ENCODE data around the gene GLIS1. TPM values are rescaled to one million over a fixed set of nuclear protein-coding genes. Genes with fewer than 3 reads are reported as not detected.

GLIS1 gene
- total RNA-seq, 1 experiment from 2014 or later, result 1.7 TPM

DNA sequence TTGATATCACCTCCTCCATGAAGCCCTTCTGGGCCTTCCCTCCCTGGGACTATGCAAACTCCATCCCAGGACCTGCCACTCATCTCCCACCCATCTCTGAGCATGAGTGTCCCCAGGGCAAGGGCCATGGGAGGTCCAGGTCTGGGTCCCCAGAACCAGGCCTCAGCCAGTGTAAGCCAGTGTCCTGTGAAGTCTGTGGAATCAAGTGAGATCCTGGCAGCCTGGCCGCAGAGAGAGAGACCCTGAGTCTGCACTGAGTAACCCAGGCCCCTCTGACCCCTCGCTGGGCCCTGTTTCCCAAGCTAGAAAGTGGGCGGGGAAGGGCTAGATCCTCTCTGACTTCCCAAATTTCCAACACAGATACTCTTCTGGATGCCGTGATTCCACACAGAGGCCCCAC is 147.0 kb downstream of the GLIS1 start:
- no TSS peak for BruUV-seq (replicated peaks)
- Histone ChIP-seq H3K4me1 (ENCODE audit: insufficient read depth, low read length) (peaks cover 4% of the 10 kb centered on the region; the same call in 1 of the 2 replicates), H3K9me2 (replicated peaks; ENCODE audit: low read length) (no peaks in the 10 kb centered on the region), H3F3A (ENCODE audit: low read length, unreplicated experiment) (no peaks in the 10 kb centered on the region), H3K4me2 (ENCODE audit: low read length) (no peak overlapping the region), H3K36me3 (ENCODE audit: low read depth, low read length) (no peaks in the 10 kb centered on the region), H3K9ac (ENCODE audit: low read length) (no peak overlapping the region), H3K27ac (ENCODE audit: low read length) (no peak overlapping the region), H2AFZ (ENCODE audit: low read length) (no peak overlapping the region), H3K79me2 (ENCODE audit: low read length) (no peaks in the 10 kb centered on the region), H4K20me1 (ENCODE audit: low read length) (no peaks in the 10 kb centered on the region), H3K4me3 (ENCODE audit: low read length) (no peak overlapping the region), H3K9me3 (ENCODE audit: low read length) (no peaks in the 10 kb centered on the region), H3K27me3 (ENCODE audit: low read length) (no peaks in the 10 kb centered on the region)
- intact Hi-C loops (cut with micrococcal nuclease), result loop anchor here (1.0 to 10.0 kb wide), 2 partner anchors 107 to 143 kb away; partner anchors contain the start of gene GLIS1
- CTCF ChIA-PET, result interaction anchor here (1.0 kb wide), 1 partner anchor 9 kb away, joined by 4 read pairs; no protein-coding TSS in a partner anchor
- TF ChIP-seq EZH2phosphoT487 (IDR thresholded peaks at IDR 0.05; ENCODE audit: borderline replicate concordance, low read length) (no peak), EZH2 (IDR thresholded peaks at IDR 0.05; ENCODE audit: low read length, unreplicated experiment) (no peak)
- TF ChIP-seq, protein P1, sequence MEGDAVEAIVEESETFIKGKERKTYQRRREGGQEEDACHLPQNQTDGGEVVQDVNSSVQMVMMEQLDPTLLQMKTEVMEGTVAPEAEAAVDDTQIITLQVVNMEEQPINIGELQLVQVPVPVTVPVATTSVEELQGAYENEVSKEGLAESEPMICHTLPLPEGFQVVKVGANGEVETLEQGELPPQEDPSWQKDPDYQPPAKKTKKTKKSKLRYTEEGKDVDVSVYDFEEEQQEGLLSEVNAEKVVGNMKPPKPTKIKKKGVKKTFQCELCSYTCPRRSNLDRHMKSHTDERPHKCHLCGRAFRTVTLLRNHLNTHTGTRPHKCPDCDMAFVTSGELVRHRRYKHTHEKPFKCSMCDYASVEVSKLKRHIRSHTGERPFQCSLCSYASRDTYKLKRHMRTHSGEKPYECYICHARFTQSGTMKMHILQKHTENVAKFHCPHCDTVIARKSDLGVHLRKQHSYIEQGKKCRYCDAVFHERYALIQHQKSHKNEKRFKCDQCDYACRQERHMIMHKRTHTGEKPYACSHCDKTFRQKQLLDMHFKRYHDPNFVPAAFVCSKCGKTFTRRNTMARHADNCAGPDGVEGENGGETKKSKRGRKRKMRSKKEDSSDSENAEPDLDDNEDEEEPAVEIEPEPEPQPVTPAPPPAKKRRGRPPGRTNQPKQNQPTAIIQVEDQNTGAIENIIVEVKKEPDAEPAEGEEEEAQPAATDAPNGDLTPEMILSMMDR (conservative IDR thresholded peaks at IDR 0.05; ENCODE audit: low read depth, low read length), result no peak
- ATAC-seq (no peak), DNase-seq (no peak)
- POLR2A ChIA-PET (ENCODE audit: unreplicated experiment), result no interaction called here

DNA sequence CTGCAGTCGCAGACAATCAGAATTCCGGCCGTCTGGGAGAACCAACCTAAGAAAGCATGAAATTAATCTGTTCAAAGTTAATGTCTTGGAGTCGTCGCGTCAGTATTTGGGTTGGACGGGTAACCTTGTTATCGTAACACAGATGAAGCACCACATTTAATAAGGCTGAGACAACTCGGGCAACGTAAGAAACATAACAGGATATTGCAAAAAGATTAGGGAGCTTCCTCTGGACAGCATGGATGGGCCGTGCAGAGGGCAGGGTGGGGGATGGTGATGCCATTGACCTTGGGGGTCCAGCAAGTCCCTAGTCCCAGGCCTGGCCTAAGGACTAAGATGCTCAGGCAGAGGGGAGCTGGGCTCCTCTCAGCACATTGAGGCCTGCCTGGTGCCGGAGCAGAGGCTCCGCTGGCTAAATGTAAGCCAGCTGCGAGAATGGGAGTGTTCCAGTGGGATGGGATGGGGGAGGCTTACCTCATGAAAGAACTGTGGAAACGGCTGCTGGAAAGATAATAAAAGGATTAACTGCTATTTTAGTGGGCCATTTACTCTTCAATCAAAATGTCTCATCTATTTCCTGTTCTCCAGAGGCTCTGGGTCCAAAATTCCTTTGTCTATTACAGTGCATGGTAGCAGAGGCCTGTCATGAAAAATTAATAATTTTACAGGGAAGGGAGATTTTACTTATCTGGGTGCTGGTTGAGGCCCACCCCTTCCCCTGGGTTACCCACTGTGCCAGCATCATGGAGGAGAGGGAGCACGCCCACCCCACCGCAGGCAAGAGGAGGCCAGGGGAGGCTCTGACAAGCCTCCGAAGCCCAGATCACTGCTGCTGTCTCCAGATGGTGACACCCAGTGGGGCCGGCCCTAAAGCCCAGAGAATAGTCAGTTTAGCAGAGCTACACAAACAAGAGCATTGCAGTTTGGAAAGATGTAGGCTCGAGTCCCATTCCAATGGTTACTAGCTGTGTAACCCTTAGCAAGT is 148.1 kb downstream of the GLIS1 start:
- intact Hi-C loops (cut with micrococcal nuclease), result loop anchor here (10.0 kb wide), 1 partner anchor 144 kb away; the partner anchor contains the start of gene GLIS1
- no peaks in the 10 kb centered on the region for H3K27me3 ChIP-seq (ENCODE audit: low read length)
- BruUV-seq (replicated peaks), result no TSS peak
- no peaks in the 10 kb centered on the region for H3K9me2 ChIP-seq (replicated peaks; ENCODE audit: low read length)
- no peak for TF ChIP-seq EZH2phosphoT487 (IDR thresholded peaks at IDR 0.05; ENCODE audit: borderline replicate concordance, low read length)
- TF ChIP-seq, protein P1 (conservative IDR thresholded peaks at IDR 0.05; ENCODE audit: low read depth, low read length), result no peak
- no peak for TF ChIP-seq EZH2 (IDR thresholded peaks at IDR 0.05; ENCODE audit: low read length, unreplicated experiment)
- DNase-seq, result no peak
- no peaks in the 10 kb centered on the region for H3K79me2 ChIP-seq (ENCODE audit: low read length)
- no peaks in the 10 kb centered on the region for H3F3A ChIP-seq (ENCODE audit: low read length, unreplicated experiment)
- no peak overlapping the region for H3K9ac ChIP-seq (ENCODE audit: low read length)
- H2AFZ ChIP-seq (ENCODE audit: low read length), result no peak overlapping the region
- H3K4me1 ChIP-seq (ENCODE audit: insufficient read depth, low read length), result peaks cover 4% of the 10 kb centered on the region; the same call in 1 of the 2 replicates
- H3K27ac ChIP-seq (ENCODE audit: low read length), result no peak overlapping the region
- no peaks in the 10 kb centered on the region for H4K20me1 ChIP-seq (ENCODE audit: low read length)
- ChIA-PET POLR2A (ENCODE audit: unreplicated experiment) (no interaction called here), CTCF (no interaction called here)
- ATAC-seq, result no peak
- H3K36me3 ChIP-seq (ENCODE audit: low read depth, low read length), result no peaks in the 10 kb centered on the region
- no peak overlapping the region for H3K4me2 ChIP-seq (ENCODE audit: low read length)
- H3K4me3 ChIP-seq (ENCODE audit: low read length), result no peak overlapping the region
- no peaks in the 10 kb centered on the region for H3K9me3 ChIP-seq (ENCODE audit: low read length)
